ENCODE results near the gene CSH1. TPM values are rescaled to one million over a fixed set of nuclear protein-coding genes. Genes with fewer than 3 reads are reported as not detected.

Gene CSH1
- total and polyA plus RNA-seq, 2 donors (not counting 1 experiment from before 2014, with no cell fraction given): not detected

DNA sequence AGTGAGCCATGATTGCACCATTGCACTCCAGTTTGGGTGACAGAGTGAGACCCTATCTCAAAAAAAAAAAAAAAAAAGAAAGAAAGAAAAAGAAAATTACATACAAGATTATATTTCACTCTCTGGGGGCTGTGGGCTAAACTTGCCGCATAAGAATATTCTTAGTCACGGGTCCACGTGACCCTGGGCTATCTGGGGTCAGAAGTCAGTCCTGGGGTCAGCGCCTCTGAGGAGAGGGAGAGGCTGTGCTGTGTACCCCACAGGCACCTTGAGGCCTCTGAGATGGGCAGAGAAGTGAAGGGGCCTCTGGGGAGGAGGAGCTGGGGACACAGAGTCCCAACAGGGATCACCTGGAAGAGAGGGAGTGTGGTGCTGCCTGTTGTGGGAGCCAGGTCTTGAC, 41.5 kb upstream of the CSH1 start:
- POLR2A ChIA-PET: interaction anchor here (1.0 to 2.3 kb wide), 3 partner anchors 8 to 53 kb away, joined by 3 to 21 read pairs (median 6); no protein-coding TSS in a partner anchor
- intact Hi-C loops (cut with micrococcal nuclease): no loop called here
- Mint-ChIP-seq H3K4me1 (peaks cover 71% of the 10 kb centered on the region), H3K27ac (peak overlapping the region; percentile 75), H3K27me3 (no peaks in the 10 kb centered on the region), H3K4me3 (peak overlapping the region; percentile 23), H3K9me3 (ENCODE audit: insufficient read depth) (no peaks in the 10 kb centered on the region)
- H2AFZ ChIP-seq (ENCODE audit: insufficient read depth, low read depth, low read length, poor library complexity, severe bottlenecking): no peak overlapping the region
- TF ChIP-seq, protein P1, sequence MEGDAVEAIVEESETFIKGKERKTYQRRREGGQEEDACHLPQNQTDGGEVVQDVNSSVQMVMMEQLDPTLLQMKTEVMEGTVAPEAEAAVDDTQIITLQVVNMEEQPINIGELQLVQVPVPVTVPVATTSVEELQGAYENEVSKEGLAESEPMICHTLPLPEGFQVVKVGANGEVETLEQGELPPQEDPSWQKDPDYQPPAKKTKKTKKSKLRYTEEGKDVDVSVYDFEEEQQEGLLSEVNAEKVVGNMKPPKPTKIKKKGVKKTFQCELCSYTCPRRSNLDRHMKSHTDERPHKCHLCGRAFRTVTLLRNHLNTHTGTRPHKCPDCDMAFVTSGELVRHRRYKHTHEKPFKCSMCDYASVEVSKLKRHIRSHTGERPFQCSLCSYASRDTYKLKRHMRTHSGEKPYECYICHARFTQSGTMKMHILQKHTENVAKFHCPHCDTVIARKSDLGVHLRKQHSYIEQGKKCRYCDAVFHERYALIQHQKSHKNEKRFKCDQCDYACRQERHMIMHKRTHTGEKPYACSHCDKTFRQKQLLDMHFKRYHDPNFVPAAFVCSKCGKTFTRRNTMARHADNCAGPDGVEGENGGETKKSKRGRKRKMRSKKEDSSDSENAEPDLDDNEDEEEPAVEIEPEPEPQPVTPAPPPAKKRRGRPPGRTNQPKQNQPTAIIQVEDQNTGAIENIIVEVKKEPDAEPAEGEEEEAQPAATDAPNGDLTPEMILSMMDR (IDR thresholded peaks at IDR 0.05): no peak
- no peak for TF ChIP-seq EZH2 (IDR thresholded peaks at IDR 0.05; ENCODE audit: borderline replicate concordance, insufficient read depth, low read depth, low read length, poor library complexity, severe bottlenecking)
- no peaks in the 10 kb centered on the region for H4K20me1 ChIP-seq (ENCODE audit: control insufficient read depth, insufficient read depth, low read length, poor library complexity, severe bottlenecking)
- no peak overlapping the region for H3K27ac ChIP-seq (ENCODE audit: low read length in 2 of 2)
- H3K4me3 ChIP-seq (ENCODE audit: control extremely low read depth in 1 of 5, extremely low read depth in 1 of 5, insufficient read depth in 1 of 5, low read depth in 2 of 5, low read length in 4 of 5): no peak overlapping the region
- CTCF ChIA-PET: interaction anchor here (0.7 to 9.9 kb wide), 4 partner anchors 10 to 91 kb away, joined by 3 to 185 read pairs (median 5); partner anchors contain the start of gene GH1
- no peaks in the 10 kb centered on the region for H3K36me3 ChIP-seq (replicated peaks in 1 of 2; ENCODE audit: control extremely low read depth in 1 of 2, control insufficient read depth in 1 of 2, extremely low read depth in 1 of 2, insufficient read depth in 2 of 2, low read length in 1 of 2)
- DNase-seq (no peak), ATAC-seq (ENCODE audit: low read depth) (no peak)
- 98% methylated on average over 3 of the region's 4 CpGs for WGBS (ENCODE audit: insufficient coverage)
- H3K27me3 ChIP-seq (replicated peaks in 1 of 4; ENCODE audit: control extremely low read depth in 1 of 4, control insufficient read depth in 3 of 4, insufficient read depth in 4 of 4, low read length in 3 of 4): no peaks in the 10 kb centered on the region
- no peak overlapping the region for H3K4me2 ChIP-seq (replicated peaks; ENCODE audit: low read depth, low read length, poor library complexity, severe bottlenecking)
- peaks cover 50% of the 10 kb centered on the region for H3K79me2 ChIP-seq (ENCODE audit: control insufficient read depth, insufficient read depth, low read length)
- H3K9ac ChIP-seq (ENCODE audit: low read length): no peak overlapping the region
- H3K4me1 ChIP-seq (ENCODE audit: control insufficient read depth in 2 of 2, insufficient read depth in 2 of 2, low read length in 2 of 2): peaks cover 53 to 68% of the 10 kb centered on the region in 2 donors
- peaks cover 0 to 26% (median 6%) of the 10 kb centered on the region in 3 donors for H3K9me3 ChIP-seq (ENCODE audit: control extremely low read depth in 1 of 3, control insufficient read depth in 2 of 3, insufficient read depth in 1 of 3, low read length in 2 of 3)

DNA sequence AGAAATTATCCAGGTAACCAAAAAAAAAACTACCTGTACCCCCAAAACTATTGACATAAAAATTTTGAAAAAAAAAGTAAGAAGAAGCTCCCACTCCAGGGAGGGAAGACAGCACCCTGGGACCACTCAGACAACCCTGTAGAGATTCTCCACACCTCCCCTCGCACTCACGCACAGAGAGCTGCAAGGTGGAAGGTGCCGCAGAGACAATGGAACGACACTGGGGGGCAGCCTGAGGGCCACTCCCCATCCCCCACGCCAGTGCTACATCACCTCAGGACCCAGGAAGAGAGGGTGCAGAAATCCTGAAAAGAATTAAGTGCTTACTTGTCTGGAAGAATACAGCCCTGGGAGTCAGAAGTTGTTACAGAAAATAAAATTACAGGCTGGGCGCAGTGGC, 40.9 kb upstream of the CSH1 start:
- no peaks in the 10 kb centered on the region for H3K27me3 ChIP-seq (replicated peaks in 1 of 4; ENCODE audit: control extremely low read depth in 1 of 4, control insufficient read depth in 3 of 4, insufficient read depth in 4 of 4, low read length in 3 of 4)
- peaks cover 0 to 26% (median 6%) of the 10 kb centered on the region in 3 donors for H3K9me3 ChIP-seq (ENCODE audit: control extremely low read depth in 1 of 3, control insufficient read depth in 2 of 3, insufficient read depth in 1 of 3, low read length in 2 of 3)
- H2AFZ ChIP-seq (ENCODE audit: insufficient read depth, low read depth, low read length, poor library complexity, severe bottlenecking): no peak overlapping the region
- Mint-ChIP-seq H3K4me1 (peaks cover 72% of the 10 kb centered on the region), H3K9me3 (ENCODE audit: insufficient read depth) (no peaks in the 10 kb centered on the region), H3K27ac (no peak overlapping the region), H3K4me3 (no peak overlapping the region), H3K27me3 (no peaks in the 10 kb centered on the region)
- H4K20me1 ChIP-seq (ENCODE audit: control insufficient read depth, insufficient read depth, low read length, poor library complexity, severe bottlenecking): no peaks in the 10 kb centered on the region
- ATAC-seq (ENCODE audit: low read depth) (no peak), DNase-seq (no peak)
- intact Hi-C loops (cut with micrococcal nuclease): no loop called here
- H3K4me3 ChIP-seq (ENCODE audit: control extremely low read depth in 1 of 5, extremely low read depth in 1 of 5, insufficient read depth in 1 of 5, low read depth in 2 of 5, low read length in 4 of 5): no peak overlapping the region
- no peak overlapping the region for H3K4me2 ChIP-seq (replicated peaks; ENCODE audit: low read depth, low read length, poor library complexity, severe bottlenecking)
- TF ChIP-seq EZH2 (IDR thresholded peaks at IDR 0.05; ENCODE audit: borderline replicate concordance, insufficient read depth, low read depth, low read length, poor library complexity, severe bottlenecking): no peak
- TF ChIP-seq, protein P1 (IDR thresholded peaks at IDR 0.05): no peak
- H3K9ac ChIP-seq (ENCODE audit: low read length): no peak overlapping the region
- ChIA-PET POLR2A (interaction anchor here (0.6 to 2.3 kb wide), 8 partner anchors 9 to 91 kb away, joined by 3 to 21 read pairs (median 4); no protein-coding TSS in a partner anchor), CTCF (interaction anchor here (0.7 to 9.9 kb wide), 6 partner anchors 9 to 91 kb away, joined by 4 to 185 read pairs (median 6); partner anchors contain the start of gene GH1)
- 100% methylated on average over 1 of the region's 6 CpGs for WGBS (ENCODE audit: insufficient coverage)
- H3K4me1 ChIP-seq (ENCODE audit: control insufficient read depth in 2 of 2, insufficient read depth in 2 of 2, low read length in 2 of 2): peaks cover 55 to 74% of the 10 kb centered on the region in 2 donors
- peaks cover 56% of the 10 kb centered on the region for H3K79me2 ChIP-seq (ENCODE audit: control insufficient read depth, insufficient read depth, low read length)
- no peak overlapping the region for H3K27ac ChIP-seq (ENCODE audit: low read length in 2 of 2)
- H3K36me3 ChIP-seq (replicated peaks in 1 of 2; ENCODE audit: control extremely low read depth in 1 of 2, control insufficient read depth in 1 of 2, extremely low read depth in 1 of 2, insufficient read depth in 2 of 2, low read length in 1 of 2): no peaks in the 10 kb centered on the region
